PFSK-1 (cell line): ENCODE measurements around the gene PDE4B.

Experiments used
- FOXP2 ChIP-seq: optimal IDR thresholded peaks from 2 replicates; pipeline ENCODE3; 2011; ENCODE audit warnings: borderline replicate concordance, control low read depth, inconsistent platforms; ENCODE audit not compliant: insufficient read depth; ENCODE audit errors: extremely low read length, extremely low read depth
- POLR2AphosphoS5 ChIP-seq: IDR thresholded peaks from 2 replicates; pipeline ENCODE4 v1.6.1; 2012; ENCODE audit warnings: low read depth, mild to moderate bottlenecking, control low read depth, low read length, moderate library complexity
- SIN3A ChIP-seq: IDR thresholded peaks from 2 replicates; pipeline ENCODE4 v1.6.1; 2012; ENCODE audit warnings: mild to moderate bottlenecking, low read length, moderate library complexity, borderline replicate concordance; ENCODE audit not compliant: insufficient read depth
- TAF1 ChIP-seq: IDR thresholded peaks from 2 replicates; pipeline ENCODE4 v1.6.1; 2012; ENCODE audit warnings: low read length, control low read depth, borderline replicate concordance; ENCODE audit not compliant: insufficient read depth
- TF ChIP-seq, protein P1 (sequence below), 2 experiments: IDR thresholded peaks; 2 replicates each; pipeline versions ENCODE4 v1.6.1 to v1.8.0; 2011 to 2012; ENCODE audit warnings: low read depth in 2 of 2, low read length in 2 of 2, control low read depth in 1 of 2, inconsistent platforms in 1 of 2, mild to moderate bottlenecking in 1 of 2, moderate library complexity in 1 of 2; ENCODE audit not compliant: insufficient read depth in 1 of 2

- TF ChIP-seq SIN3A (no peak), POLR2AphosphoS5 (no peak), TAF1 (no peak), FOXP2 (no peak)
- TF ChIP-seq, protein P1, sequence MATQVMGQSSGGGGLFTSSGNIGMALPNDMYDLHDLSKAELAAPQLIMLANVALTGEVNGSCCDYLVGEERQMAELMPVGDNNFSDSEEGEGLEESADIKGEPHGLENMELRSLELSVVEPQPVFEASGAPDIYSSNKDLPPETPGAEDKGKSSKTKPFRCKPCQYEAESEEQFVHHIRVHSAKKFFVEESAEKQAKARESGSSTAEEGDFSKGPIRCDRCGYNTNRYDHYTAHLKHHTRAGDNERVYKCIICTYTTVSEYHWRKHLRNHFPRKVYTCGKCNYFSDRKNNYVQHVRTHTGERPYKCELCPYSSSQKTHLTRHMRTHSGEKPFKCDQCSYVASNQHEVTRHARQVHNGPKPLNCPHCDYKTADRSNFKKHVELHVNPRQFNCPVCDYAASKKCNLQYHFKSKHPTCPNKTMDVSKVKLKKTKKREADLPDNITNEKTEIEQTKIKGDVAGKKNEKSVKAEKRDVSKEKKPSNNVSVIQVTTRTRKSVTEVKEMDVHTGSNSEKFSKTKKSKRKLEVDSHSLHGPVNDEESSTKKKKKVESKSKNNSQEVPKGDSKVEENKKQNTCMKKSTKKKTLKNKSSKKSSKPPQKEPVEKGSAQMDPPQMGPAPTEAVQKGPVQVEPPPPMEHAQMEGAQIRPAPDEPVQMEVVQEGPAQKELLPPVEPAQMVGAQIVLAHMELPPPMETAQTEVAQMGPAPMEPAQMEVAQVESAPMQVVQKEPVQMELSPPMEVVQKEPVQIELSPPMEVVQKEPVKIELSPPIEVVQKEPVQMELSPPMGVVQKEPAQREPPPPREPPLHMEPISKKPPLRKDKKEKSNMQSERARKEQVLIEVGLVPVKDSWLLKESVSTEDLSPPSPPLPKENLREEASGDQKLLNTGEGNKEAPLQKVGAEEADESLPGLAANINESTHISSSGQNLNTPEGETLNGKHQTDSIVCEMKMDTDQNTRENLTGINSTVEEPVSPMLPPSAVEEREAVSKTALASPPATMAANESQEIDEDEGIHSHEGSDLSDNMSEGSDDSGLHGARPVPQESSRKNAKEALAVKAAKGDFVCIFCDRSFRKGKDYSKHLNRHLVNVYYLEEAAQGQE (IDR thresholded peaks at IDR 0.05; ENCODE audit: insufficient read depth in 1 of 2, low read depth in 2 of 2, low read length in 2 of 2), result no peak
These were observed 473.1 kb downstream of the PDE4B start for GRCh38 chr1:66265796-66266195.
